Cerebellar nuclear complex (tissue), 1 donor: Measurements from ENCODE around the gene DGKB.
A peak's percentile ranks its signal among the peaks of the same experiment; 100 is the strongest.
"Not testable (repeated sequence)": the region's sequence is repeated elsewhere in the genome, so short reads cannot be mapped to it uniquely, and the experiment has no call there.

ENCODE experiments used
- DNase-seq, 2 experiments: peaks; one replicate each; lab custom pipeline; 2025; lab: John Stamatoyannopoulos, UW

Gene DGKB

DNA sequence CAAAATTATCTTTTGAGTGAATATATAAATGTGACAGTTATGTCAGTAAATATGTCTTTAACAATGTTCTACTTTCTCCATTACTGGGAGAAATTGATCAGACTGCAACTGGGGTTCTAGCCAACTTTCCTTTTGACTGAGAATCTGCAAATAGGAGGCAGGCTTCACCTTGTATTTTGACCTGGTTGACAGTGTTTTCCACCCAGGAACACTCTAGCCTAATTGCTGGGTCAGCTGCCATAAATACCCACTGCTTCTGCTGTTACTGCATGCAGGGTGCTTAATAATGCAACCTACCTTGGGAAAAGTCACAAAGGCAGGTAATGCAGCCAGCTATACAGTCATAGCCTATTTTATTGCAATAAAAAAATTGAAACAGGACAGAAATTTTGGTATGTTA lies 319.0 kb downstream of the DGKB start:
- DNase-seq, result no peak

DNA sequence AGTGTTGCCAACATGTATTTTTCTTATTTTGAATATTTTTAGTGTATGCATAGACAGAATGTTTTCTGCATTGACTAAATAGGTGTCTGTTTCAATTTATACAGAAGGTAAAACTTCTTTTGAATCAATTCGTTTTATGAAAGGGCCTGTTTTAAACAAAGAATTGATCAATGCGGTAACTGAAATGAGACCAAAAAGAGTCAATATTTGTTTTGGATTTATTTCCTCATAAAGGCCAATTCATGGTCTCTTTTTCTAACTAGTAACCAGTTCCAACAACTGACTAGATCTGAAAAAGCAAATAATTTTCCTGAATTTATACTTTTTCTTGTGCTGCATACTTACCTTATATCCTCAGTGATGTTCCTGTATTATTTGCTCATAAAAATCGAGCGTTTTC lies 320.5 kb downstream of the DGKB start:
- DNase-seq, result no peak

DNA sequence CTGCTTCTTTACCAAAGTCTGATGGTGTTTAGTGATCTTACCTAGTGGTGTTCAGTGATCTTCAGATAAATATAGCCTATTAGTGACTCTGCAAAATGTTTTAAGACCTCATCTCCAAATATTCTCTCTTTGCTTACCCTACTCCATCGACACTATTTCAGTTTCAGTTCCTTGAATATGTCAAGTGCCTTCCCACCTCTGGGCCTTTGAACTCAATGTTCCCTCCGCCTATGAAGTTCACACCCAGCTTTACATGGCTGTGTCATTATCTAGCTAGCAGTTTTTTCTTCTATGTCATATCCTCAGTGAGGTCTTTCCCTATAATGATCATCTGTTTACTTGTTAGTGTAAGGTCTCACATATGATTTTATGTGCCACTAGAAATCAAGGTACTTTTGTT lies 322.6 kb downstream of the DGKB start:
- DNase-seq, result no peak

DNA sequence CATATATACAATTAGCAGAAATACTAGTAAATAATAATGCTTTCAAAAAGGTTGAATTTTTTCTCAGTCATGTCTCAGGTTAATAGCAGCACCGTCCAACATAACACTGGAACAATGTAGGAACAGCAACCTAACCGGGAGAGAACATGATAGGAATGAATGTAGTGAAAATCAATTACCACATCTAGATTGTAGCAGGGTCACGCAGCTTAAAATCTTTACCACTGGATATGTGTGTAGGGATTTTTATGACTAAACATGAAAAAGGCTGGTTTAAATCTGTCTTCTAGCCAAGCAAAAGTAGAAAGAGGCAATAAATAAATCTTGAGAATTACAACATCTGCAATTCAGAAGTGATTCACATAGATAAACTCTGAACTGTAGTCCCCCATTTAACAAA lies 326.0 kb downstream of the DGKB start:
- DNase-seq, result no peak

DNA sequence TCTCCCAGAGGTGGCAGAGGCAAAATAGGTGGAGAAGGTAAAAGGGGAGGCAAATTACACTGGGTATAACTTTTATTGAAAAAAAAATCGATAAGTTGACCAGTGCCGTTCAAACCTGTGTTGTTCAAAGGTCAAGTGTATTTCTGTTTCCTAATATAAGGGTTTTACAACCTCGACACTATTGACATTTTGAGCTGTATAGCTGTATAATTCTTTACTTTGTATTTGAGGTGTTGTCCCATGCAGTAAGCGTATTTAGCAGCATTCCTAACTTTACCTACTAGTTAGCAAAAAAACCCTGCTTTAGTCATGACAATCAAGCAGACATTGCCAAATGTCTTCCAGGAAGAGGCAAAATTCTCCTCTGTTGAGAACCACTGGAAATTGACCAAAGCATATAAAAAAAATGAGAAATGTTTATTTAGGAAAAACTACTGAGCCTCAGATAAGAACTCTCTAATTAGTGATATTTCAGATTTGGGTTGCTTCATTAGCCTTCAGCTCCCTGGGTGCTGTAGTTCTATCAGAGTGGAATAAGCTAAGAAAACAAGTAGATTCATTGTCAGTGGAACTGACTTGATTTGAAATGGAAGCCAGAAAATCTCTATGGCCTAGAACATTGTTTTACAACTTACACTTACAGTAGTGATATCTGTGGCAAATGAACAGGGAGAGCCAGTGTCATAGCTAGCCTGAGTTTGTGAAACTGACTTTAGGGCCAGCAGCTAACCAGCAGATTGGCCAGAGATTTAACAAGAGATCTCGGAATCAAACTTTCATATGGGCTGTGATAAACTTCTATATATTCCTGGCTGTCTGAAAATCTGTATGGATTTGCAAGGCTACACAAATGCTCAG lies 331.6 kb downstream of the DGKB start:
- no peak for DNase-seq

DNA sequence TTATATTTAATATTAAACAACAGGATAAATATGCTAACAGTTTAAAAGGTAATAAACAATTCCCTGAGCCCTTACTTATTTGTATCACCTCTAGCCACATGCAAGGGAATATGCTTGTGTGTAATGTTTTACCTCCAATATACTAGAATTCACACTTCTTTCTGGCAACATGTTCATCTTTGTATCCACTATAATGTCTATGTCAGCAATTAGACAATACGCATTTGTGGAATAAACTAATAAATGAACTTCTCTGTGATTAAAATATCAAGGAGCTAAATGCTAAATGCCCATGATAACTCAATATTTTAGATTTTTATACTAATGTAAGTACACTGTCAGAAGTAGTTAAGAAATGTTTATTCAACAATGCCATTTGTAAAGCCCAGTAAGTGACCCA lies 350.5 kb downstream of the DGKB start:
- DNase-seq, result no peak

DNA sequence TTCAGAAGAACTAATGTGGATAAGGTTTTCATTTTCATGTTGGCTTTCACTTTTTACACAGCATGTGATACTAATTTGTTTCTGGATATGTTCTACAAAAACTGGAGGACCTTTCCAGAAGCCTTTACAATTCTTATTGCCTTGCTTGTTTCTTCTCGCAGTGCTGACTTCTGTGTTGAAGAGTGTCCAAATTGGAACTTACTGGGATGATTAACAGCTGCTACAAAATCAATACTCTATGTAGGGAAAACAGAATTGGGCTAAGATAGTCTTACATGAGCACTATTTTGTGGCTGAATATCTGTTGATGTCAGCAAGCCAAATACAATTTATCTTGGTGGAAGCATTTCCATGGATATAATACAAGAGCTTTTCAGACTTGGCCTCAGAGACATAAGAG lies 351.2 kb downstream of the DGKB start:
- no peak for DNase-seq

DNA sequence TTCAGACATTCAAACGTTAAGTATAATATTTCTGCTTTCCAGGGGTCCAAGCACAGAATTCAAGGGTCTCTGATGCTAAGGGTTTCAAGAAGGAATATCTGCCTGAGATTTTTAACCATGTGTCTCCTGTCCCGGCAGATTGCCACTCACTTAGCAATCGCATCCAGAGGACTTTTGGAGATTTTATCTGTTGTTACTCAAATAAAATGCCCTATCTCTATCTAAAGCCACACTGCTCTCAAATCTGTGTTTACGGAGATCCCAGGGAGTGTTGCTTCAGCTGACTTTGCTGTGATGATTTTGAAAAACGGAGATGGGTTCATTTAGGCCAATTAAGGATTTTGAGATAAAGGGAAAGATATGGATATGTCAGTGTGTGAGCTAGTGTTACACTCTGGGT lies 359.9 kb downstream of the DGKB start:
- no peak for DNase-seq

DNA sequence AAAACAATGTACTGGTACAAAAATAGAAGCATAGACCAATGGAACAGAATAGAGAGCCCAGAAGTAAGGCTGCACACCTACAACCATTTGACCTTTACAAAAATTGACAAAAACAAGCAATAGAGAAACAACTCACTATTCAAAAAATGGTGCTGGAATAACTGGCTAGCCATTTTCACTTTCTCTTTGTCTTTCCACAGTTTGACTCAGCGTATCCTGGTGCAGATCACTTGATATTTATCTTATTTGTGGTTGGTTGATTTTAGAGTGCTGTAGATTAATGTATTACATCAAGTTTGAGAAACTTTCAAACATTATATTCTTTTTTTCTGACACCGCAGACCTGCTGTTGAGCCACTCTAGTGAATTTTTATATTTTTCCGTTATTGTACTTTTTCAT lies 381.4 kb downstream of the DGKB start:
- no peak for DNase-seq

DNA sequence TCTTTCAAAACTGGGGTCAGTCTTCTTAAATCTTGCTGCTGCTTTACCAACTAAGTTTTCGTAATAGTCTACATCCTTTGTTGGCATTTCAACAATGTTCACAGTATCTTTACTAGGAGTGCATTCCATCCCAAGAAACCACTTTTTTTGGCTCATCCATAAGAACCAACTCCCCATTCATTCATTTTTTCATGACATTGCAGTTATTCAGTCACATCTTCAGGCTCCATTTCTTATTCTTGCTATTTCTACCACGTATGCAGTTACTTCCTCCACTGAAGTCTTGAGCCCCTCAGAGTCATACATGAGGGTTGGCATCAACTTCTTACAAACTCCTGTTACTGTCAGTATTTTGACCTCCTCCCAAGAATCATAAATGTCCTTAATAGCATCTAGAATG lies 392.3 kb downstream of the DGKB start:
- no peak for DNase-seq

DNA sequence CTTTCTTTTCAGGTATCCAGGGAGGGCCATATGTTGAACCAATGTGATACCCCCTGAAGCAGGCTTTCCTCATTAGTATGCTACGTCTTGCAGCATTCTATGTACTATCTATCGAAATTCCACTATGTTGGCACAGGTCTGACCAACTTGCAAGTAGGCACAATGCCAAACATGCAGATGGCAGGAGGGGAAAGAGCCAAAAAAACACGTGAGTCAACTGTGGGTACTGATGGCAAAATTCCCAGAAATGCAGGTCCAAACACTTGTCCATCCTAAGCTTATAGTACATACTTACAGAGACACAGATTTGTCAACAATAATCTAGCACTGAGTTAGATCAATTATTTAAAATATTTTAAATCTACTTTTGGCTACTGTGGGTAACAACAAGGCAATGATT lies 394.9 kb downstream of the DGKB start:
- DNase-seq, result peak in 1 of 2 experiments; percentile 40

DNA sequence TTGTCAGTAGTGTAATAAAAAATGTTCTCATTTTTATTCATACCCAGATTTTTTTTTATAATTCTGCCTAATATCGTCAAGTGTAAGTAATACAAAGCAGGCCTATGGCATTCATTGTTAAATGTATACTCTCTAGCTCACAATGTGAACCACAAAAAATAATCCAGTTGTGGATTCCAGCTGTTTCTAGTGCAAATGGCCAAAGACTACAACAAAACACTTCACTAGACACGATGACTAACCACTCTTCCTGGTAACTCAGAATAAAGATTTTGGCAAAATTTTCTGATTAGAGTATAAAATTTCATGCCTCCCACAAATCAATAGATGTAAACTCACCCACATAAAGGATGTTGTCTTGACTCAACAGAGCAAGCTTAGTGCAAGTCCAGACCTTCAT lies 396.6 kb downstream of the DGKB start:
- DNase-seq, result no peak

DNA sequence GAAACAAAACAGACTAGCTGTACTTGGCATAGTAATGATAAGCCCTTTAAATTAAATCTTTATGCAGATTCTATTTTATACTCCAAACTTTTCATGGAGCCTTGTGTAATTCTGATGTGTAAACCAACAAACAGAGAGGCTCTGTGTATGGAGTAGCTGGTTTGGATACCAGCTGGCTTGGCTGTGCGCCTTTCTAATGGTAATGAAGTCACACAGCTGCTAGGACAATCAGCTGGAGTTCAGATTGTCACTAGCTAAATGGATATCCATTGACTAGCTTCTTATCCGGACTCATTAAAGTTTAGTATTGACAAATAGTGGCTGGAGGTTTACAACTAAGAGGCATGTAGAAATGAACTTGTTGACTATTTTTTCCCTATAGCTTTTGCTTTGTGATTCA lies 398.4 kb downstream of the DGKB start:
- no peak for DNase-seq

DNA sequence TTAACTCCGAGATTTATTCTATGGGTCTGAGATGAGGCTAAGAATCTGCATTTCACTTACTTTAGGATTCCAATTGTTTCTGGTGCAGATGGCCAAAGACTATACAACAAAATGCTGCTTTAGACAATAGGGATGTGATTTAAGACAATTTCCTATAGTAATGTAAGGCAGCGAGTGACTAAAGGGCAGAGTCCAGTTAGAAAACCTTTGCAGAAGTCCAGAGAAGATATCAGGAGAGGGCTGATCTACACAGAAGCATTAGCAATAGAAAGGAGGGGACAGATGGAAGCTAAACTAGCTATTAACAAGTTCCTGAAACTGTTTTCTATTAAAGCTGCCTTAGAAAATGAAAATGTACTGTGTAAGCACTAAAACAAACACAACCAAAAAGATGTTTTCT lies 398.9 kb downstream of the DGKB start:
- no peak for DNase-seq

DNA sequence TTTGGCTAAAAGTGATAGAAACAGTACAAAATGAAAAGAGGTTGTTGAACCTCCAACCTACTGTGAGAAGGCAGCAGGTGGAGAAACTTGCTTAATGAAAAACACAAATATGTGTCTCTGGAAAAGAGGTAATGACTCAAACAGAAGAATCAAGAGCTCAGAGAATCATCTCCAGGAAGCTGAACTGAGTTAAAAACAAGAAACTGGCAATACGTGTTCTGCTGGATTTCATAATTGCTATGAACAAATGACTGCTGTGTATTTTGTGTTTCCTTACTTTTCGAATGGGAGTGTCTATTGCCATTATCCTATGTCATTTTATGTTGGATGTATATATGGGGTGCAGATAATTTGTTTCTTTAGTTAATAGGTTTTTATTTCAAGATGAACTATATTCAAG lies 401.1 kb downstream of the DGKB start:
- no peak for DNase-seq

DNA sequence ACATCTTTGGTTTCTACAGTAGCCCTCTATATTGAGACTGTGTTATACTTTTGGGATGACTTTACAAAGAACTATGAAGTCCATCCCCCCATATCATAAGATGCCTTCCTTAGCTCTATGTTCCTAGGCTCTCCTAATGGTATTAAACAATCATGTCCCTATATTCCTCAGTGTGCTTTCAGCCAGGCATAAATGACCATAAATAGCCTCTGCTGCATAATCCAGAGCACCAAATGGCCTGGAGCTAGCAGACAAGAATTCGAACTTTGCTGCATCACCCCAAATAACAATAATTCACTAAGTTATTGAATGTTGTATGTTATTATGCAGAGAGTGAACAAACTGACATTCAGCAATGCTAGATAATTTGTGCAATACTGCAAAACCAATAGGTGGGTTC lies 405.2 kb downstream of the DGKB start:
- DNase-seq, result no peak

DNA sequence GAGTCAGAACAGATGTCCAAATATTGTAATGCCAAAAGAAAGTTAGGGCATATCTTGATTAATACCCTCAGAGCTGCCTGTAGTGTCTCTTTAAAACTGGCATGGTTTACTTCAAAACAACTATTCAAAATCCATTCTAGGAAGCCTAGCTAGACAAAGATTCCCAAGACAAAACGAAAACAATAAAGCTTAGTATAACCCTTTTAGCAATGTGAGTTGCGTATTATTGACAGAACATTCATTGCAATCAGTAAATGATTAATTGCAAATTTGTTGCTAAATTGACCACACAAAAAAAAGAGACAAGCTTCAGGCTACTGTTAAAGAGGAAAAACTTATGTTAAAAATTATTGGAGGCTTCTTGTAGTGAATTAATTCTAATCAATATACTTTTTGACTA lies 406.9 kb downstream of the DGKB start:
- DNase-seq, result no peak

DNA sequence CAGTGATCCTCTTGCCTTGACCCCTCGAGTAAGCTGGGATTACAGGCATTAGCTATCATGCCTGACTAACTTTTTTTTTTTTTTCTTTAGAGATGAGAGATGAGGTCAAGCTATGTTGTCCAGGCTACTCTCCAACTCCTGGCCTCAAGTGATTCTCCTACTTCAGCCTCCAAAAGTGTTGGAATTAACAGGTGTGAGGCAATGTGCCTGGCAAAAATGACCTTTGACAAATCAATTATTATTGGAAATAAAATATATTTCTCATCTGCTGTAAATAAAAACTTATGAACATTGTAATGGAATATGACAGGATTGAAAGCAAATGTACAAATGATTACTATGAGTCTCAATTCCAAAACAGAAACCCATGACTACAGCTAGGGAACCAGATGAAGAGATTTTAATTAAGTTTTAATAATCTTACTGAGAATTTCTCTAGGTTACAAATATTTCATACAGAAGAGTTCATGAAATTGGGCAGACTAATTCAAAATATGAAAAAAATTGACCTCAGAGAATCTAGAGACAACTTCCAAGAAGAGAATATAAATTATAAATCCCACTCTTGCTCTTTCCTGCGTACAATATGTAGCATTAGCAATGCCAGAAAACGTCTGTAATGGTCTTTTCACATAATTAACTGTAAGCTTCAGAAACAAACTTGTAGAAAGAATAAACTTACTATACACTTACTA lies 414.7 kb downstream of the DGKB start:
- DNase-seq, result no peak

DNA sequence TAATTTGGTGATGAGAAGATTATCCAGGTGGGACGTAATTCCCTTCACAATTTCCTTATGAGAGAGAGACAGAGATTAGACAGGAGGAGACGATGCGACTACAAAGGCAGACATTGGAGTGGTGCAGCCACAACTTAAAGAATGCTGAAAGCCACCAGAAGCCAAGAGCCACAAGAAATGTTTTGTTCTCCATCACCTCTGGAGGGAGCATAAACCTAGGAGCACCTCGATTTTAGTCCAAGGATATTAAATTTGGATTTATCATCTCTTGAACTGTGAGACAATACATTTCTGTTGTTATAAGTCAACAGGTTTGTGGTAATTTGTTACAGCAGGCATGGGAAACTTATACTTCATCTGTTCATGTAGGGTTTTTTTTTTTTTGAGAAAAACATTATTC lies 418.9 kb downstream of the DGKB start:
- no peak for DNase-seq

DNA sequence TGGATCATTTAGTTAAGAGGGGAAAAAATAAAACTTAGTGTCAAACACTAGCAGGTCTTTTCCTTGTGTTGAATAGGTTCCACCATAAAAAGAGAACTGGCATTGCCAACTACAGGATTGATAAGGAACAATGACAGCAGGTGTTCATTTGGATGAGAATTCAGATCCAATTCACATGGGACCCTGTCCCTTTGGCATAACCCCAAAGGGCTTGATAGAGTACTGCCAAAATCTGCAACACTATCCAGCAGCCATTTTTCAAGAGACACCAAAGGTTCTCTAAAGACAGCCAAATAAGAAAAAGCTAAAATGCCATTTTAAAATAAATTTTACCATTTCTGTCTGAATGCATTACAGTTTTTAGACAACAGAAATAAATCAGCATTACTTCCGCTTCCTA lies 422.3 kb downstream of the DGKB start:
- no peak for DNase-seq

DNA sequence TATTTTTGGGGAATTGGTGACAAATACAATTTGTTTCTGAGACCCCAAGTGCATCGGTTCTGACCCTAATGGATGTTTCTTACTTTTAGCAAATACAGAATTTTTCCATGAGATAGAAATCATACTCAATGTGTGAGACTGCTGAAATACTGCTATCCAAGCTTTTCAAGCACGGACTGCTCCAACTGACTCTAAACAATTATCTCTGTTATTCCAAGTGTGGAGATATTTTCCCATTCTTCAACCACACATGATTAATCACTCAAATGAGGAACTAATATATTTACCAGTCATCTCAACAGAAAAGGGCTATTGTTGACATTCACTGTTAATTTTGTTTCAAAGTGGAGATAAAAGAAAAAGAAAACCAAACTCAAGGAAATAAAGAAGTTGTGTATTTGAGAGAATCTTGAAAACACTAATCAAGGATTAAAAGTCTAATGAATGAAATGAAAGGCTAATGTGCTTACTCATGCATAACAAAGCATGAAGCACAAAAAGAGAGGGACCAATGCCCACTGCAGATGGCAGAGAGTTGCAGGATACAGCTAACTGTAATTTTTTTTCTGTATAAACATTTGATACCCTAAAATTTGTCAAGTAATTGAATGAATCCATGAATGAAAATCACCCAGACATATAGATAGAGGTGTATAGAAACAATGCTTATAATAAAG lies 423.6 kb downstream of the DGKB start:
- no peak for DNase-seq

DNA sequence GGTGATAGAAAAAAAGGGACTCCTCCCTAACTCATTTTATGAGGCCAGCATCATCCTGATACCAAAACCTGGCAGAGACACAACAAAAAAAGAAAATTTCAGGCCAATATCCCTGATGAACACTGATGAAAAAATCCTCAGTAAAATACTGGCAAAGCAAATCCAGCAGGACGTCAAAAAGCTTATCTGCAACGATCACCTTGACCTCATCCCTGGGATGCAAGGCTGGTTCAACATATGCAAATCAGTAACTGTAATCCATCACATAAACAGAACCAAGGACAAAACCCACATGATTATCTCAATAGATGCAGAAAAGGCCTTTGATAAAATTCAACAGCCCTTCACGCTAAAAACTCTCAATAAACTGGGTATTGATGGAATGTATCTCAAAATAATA lies 440.8 kb downstream of the DGKB start:
- not testable (repeated sequence) for DNase-seq

DNA sequence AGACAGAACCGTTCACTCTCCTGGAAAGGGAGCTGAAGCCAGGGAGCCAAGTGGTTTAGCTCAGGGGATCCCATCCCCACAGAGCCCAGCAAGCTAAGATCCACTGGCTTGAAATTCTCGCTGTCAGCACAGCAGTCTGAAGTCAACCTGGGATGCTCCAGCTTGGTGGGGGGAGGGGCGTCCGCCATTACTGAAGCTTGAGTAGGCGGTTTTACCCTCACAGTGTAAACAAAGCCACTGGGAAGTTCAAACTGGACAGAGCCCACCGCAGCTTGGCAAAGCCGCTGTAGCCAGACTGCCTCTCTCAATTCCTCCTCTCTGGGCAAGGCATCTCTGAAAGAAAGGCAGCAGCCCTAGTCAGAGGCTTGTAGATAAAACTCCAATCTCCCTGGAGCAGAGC lies 443.7 kb downstream of the DGKB start:
- DNase-seq, result not testable (repeated sequence)
